ENCODE results near the gene ADCY7. TPM values are rescaled to one million over a fixed set of nuclear protein-coding genes. Genes with fewer than 3 reads are reported as not detected.

ADCY7 gene
- total RNA-seq, 4 donors from 2014 or later = 4.6 to 44.9 (median 14.1) TPM

GRCh38 chr16:50279504-50279865, 13.1 kb downstream of the ADCY7 start:
- Histone ChIP-seq H3K36me3 (no peaks in the 10 kb centered on the region), H3K9me3 (no peaks in the 10 kb centered on the region), H3K27me3 (no peaks in the 10 kb centered on the region), H3K4me3 (no peak overlapping the region), H3K4me1 (peaks cover 6 to 50% (median 14%) of the 10 kb centered on the region in 4 donors), H3K27ac (peak overlapping the region; percentile 4 to 60 (median 38))
- in situ Hi-C loops (cut with MboI; ENCODE audit: low pct_ligation_motif_present in 1 of 4, low pct_unique_long_range_greater_than_20kb in 1 of 4, low sequenced_read_pairs in 3 of 4) (no loop called here), intact Hi-C loops (cut with DNase I; ENCODE audit: low total_unique reads) (no loop called here)
- 62% methylated on average over 2 of the region's 2 CpGs; no CpG with 5 or more reads in 1 of the 2 donors for WGBS, 2 donors (ENCODE audit: low coverage in 1 of 2)
- no peak for DNase-seq
- no peak for TF ChIP-seq POLR2A (IDR thresholded peaks at IDR 0.05)
- TF ChIP-seq, protein P1, sequence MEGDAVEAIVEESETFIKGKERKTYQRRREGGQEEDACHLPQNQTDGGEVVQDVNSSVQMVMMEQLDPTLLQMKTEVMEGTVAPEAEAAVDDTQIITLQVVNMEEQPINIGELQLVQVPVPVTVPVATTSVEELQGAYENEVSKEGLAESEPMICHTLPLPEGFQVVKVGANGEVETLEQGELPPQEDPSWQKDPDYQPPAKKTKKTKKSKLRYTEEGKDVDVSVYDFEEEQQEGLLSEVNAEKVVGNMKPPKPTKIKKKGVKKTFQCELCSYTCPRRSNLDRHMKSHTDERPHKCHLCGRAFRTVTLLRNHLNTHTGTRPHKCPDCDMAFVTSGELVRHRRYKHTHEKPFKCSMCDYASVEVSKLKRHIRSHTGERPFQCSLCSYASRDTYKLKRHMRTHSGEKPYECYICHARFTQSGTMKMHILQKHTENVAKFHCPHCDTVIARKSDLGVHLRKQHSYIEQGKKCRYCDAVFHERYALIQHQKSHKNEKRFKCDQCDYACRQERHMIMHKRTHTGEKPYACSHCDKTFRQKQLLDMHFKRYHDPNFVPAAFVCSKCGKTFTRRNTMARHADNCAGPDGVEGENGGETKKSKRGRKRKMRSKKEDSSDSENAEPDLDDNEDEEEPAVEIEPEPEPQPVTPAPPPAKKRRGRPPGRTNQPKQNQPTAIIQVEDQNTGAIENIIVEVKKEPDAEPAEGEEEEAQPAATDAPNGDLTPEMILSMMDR (IDR thresholded peaks at IDR 0.05) = no peak
- TF ChIP-seq POLR2AphosphoS5 (IDR thresholded peaks at IDR 0.05) = no peak
- no peak for TF ChIP-seq EP300 (IDR thresholded peaks at IDR 0.05; ENCODE audit: low read depth)

- no peak overlapping the region for H3K4me3 ChIP-seq
Observed at GRCh38 chr16:50280932-50281331, 14.6 kb downstream of the ADCY7 start.

DNA sequence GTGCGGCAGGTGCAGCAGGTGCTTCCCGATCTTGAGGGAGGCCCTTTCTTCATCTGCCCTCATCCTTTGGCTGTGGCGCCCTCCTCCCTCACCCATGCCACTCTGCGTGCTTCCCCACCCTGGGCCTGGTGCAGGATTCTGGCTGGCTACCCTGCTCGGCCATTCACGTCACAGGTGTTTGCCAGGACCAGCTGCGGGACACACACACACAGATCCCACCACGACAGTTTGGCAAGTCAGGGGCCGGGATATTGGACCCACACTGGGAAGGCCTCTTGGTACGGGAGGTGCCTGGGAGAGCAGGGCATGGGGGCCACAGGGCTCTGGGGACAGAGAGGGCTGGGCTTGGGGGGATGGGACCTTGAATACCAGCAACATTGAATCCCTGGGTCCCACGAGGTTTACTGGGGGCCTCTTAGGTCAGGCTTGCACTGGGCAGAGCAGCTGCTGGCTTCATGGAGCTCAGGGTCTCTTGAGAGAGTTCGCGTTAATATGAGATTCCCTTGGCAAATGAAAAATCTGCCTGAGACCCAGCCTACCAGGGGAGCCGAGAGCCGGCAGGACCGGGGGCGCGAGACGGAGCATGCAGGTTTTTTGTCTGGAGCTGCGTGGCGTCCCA, 15.1 kb downstream of the ADCY7 start:
- Histone ChIP-seq H3K9me3 (no peaks in the 10 kb centered on the region), H3K36me3 (no peaks in the 10 kb centered on the region), H3K4me3 (peak overlapping the region in 1 of 4 donors; percentile 18), H3K27ac (peak overlapping the region; percentile 37 to 66 (median 59)), H3K4me1 (peaks cover 7 to 48% (median 16%) of the 10 kb centered on the region in 4 donors), H3K27me3 (no peaks in the 10 kb centered on the region)
- no peak for DNase-seq
- in situ Hi-C loops (cut with MboI; ENCODE audit: low pct_ligation_motif_present in 1 of 4, low pct_unique_long_range_greater_than_20kb in 1 of 4, low sequenced_read_pairs in 3 of 4) (no loop called here), intact Hi-C loops (cut with DNase I; ENCODE audit: low total_unique reads) (no loop called here)
- 80% methylated on average over 21 of the region's 21 CpGs; no CpG with 5 or more reads in 1 of the 2 donors for WGBS, 2 donors (ENCODE audit: low coverage in 1 of 2)
- TF ChIP-seq POLR2AphosphoS5 (IDR thresholded peaks at IDR 0.05) (no peak), EP300 (IDR thresholded peaks at IDR 0.05; ENCODE audit: low read depth) (no peak), POLR2A (IDR thresholded peaks at IDR 0.05) (no peak)
- TF ChIP-seq, protein P1 (IDR thresholded peaks at IDR 0.05) = no peak

More at GRCh38 chr16:50280932-50281331, 14.6 kb downstream of the ADCY7 start:
- no peak for TF ChIP-seq POLR2AphosphoS5 (IDR thresholded peaks at IDR 0.05)
- no peak for TF ChIP-seq EP300 (IDR thresholded peaks at IDR 0.05; ENCODE audit: low read depth)
- TF ChIP-seq, protein P1 (IDR thresholded peaks at IDR 0.05) = no peak
- TF ChIP-seq POLR2A (IDR thresholded peaks at IDR 0.05) = no peak
- no peaks in the 10 kb centered on the region for H3K36me3 ChIP-seq
- H3K27ac ChIP-seq = peak overlapping the region in 3 of 4 donors; percentile 37 to 60 (median 58)
- H3K9me3 ChIP-seq = no peaks in the 10 kb centered on the region
- H3K27me3 ChIP-seq = no peaks in the 10 kb centered on the region
- DNase-seq = no peak
- in situ Hi-C loops (cut with MboI; ENCODE audit: low pct_ligation_motif_present in 1 of 4, low pct_unique_long_range_greater_than_20kb in 1 of 4, low sequenced_read_pairs in 3 of 4) (no loop called here), intact Hi-C loops (cut with DNase I; ENCODE audit: low total_unique reads) (no loop called here)
- 83% methylated on average over 5 of the region's 5 CpGs; no CpG with 5 or more reads in 1 of the 2 donors for WGBS, 2 donors (ENCODE audit: low coverage in 1 of 2)
- H3K4me1 ChIP-seq = peaks cover 7 to 48% (median 16%) of the 10 kb centered on the region in 4 donors

- WGBS, 2 donors (ENCODE audit: low coverage in 1 of 2) = 65% methylated on average over 6 of the region's 7 CpGs; no CpG with 5 or more reads in 1 of the 2 donors
- no peaks in the 10 kb centered on the region for H3K36me3 ChIP-seq
- H3K9me3 ChIP-seq = no peaks in the 10 kb centered on the region
- in situ Hi-C loops (cut with MboI; ENCODE audit: low pct_ligation_motif_present in 1 of 4, low pct_unique_long_range_greater_than_20kb in 1 of 4, low sequenced_read_pairs in 3 of 4) = no loop called here
- intact Hi-C loops (cut with DNase I; ENCODE audit: low total_unique reads) = no loop called here
- peaks cover 7 to 48% (median 16%) of the 10 kb centered on the region in 4 donors for H3K4me1 ChIP-seq
- DNase-seq = peak; percentile 84
- H3K27ac ChIP-seq = peak overlapping the region; percentile 37 to 66 (median 59)
- TF ChIP-seq POLR2A (IDR thresholded peaks at IDR 0.05) (no peak), POLR2AphosphoS5 (IDR thresholded peaks at IDR 0.05) (peak in 1 of 3 donors; percentile 27)
- H3K4me3 ChIP-seq = peak overlapping the region in 1 of 4 donors; percentile 18
- no peaks in the 10 kb centered on the region for H3K27me3 ChIP-seq
Observed at GRCh38 chr16:50282010-50282538, 15.7 kb downstream of the ADCY7 start.
